AG04450 (cell line): Measurements from ENCODE around the gene STK16. TPM values are rescaled to one million over a fixed set of nuclear protein-coding genes. Genes with fewer than 3 reads are reported as not detected.
A peak's percentile ranks its signal among the peaks of the same experiment; 100 is the strongest.

ENCODE experiments used
- CTCF ChIA-PET: fragments of 300-600, 350-600 bp; formaldehyde crosslinking; extraction: SDS; loops from one replicate; lab custom pipeline; 2022; ENCODE audit warnings: antibody characterized with exemption, inconsistent platforms; lab: Charles Lee
- POLR2A ChIA-PET: fragments of 350-600 bp; formaldehyde crosslinking; extraction: SDS; loops from one replicate; lab custom pipeline; 2021; ENCODE audit warnings: antibody characterized with exemption, inconsistent platforms; lab: Yijun Ruan, JAX
- DNase-seq: peaks from one replicate; pipeline ENCODE4 v3.0.0-alpha.2; 2011; ENCODE audit warnings: low read depth, low spot score
- H3K27ac ChIP-seq: one replicate; pipeline ENCODE4 v1.5.1; 2012; ENCODE audit warnings: low read depth, low read length, control low read depth
- H3K27me3 ChIP-seq: one replicate; pipeline ENCODE4 v1.6.0; 2012; ENCODE audit warnings: low read length; ENCODE audit not compliant: control insufficient read depth, insufficient read depth
- H3K4me3 ChIP-seq: 2 replicates; pipeline ENCODE4 v1.5.1; 2011; ENCODE audit warnings: mild to moderate bottlenecking, low read depth, low read length, control low read depth
- H3K9me3 ChIP-seq: 2 replicates; pipeline ENCODE4 v1.5.1; 2012; ENCODE audit warnings: low read length; ENCODE audit not compliant: control insufficient read depth, insufficient read depth
- CTCF ChIP-seq: IDR thresholded peaks from 2 replicates; pipeline ENCODE4 v1.5.1; 2011; ENCODE audit warnings: low read depth, low read length, control low read depth, inconsistent platforms
- polyA plus RNA-seq: library from polyadenylated mRNA; depleted of rRNA; stranded (reverse); fragments of >200 nt; gene quantifications from 2 replicates; pipeline ENCODE4 v1.2.3, GENCODE V29; 2011

Gene STK16
- polyA plus RNA-seq, 1 experiment = 33.9 TPM

GRCh38 chr2:219204425-219205164, 40.7 kb upstream of the STK16 start:
- H3K4me3 ChIP-seq = no peak overlapping the region
- TF ChIP-seq CTCF = no peak
- H3K27ac ChIP-seq = no peak overlapping the region
- H3K27me3 ChIP-seq = no peaks in the 10 kb centered on the region
- DNase-seq = no peak
- ChIA-PET CTCF (no interaction called here), POLR2A (interaction anchor here (0.7 kb wide), 1 partner anchor 178 kb away, joined by 3 read pairs; no protein-coding TSS in a partner anchor)
- peaks cover 3% of the 10 kb centered on the region for H3K9me3 ChIP-seq

GRCh38 chr2:219205165-219205538, 40.1 kb upstream of the STK16 start:
- Histone ChIP-seq H3K9me3 (peaks cover 3% of the 10 kb centered on the region), H3K4me3 (no peak overlapping the region), H3K27ac (no peak overlapping the region), H3K27me3 (no peaks in the 10 kb centered on the region)
- no peak for TF ChIP-seq CTCF
- CTCF ChIA-PET = interaction anchor here (1.4 kb wide), 1 partner anchor 90 kb away, joined by 3 read pairs; no protein-coding TSS in a partner anchor
- POLR2A ChIA-PET = interaction anchor here (0.7 kb wide), 1 partner anchor 179 kb away, joined by 3 read pairs; no protein-coding TSS in a partner anchor
- no peak for DNase-seq

- no peak for DNase-seq
- Histone ChIP-seq H3K9me3 (peaks cover 3% of the 10 kb centered on the region), H3K4me3 (peak overlapping the region; percentile 80), H3K27ac (peak overlapping the region; percentile 52), H3K27me3 (no peaks in the 10 kb centered on the region)
- ChIA-PET POLR2A (interaction anchor here (1.0 to 3.6 kb wide), 7 partner anchors 12 to 43 kb away, joined by 3 to 37 read pairs (median 4); partner anchors contain the start of genes ABCB6, CNPPD1, GLB1L and STK16), CTCF (interaction anchor here (0.6 to 1.9 kb wide), 7 partner anchors 30 to 307 kb away, joined by 3 to 5 read pairs (median 3); partner anchors contain the start of gene CNPPD1)
- no peak for TF ChIP-seq CTCF
These were observed 39.3 kb upstream of the STK16 start for GRCh38 chr2:219205981-219206327.

GRCh38 chr2:219206328-219207133, 38.7 kb upstream of the STK16 start, which contains the start of gene ZFAND2B:
TSS of gene ZFAND2B (plus strand) at chr2:219206782. CDS start at chr2:219206988, 206 bp downstream.
- POLR2A ChIA-PET = interaction anchor here (0.6 to 3.6 kb wide), 10 partner anchors 9 to 182 kb away, joined by 3 to 37 read pairs (median 4); partner anchors contain the start of genes ABCB6, CNPPD1, GLB1L and STK16
- Histone ChIP-seq H3K9me3 (peaks cover under 1% of the 10 kb centered on the region), H3K27ac (peak within 1 kb of the TSS; percentile 78), H3K27me3 (no peaks in the 10 kb centered on the region), H3K4me3 (peak within 1 kb of the TSS; percentile 83)
- no peak; the same call in 1 of the 2 replicates for TF ChIP-seq CTCF
- peak; percentile 69 for DNase-seq
- CTCF ChIA-PET = interaction anchor here (0.6 to 2.6 kb wide), 8 partner anchors 30 to 308 kb away, joined by 3 to 9 read pairs (median 3); partner anchors contain the start of gene CNPPD1
